PC-3 (cell line): Measurements from ENCODE around the gene SESN1.

Source experiments
- EZH2 ChIP-seq: fragments of 300-600 bp; sonication (generic); IDR thresholded peaks from one replicate; pipeline ENCODE4 v1.6.1; 2017; ENCODE audit warnings: antibody characterized with exemption, mild to moderate bottlenecking, low read length; ENCODE audit not compliant: unreplicated experiment
- EZH2phosphoT487 ChIP-seq: fragments of 300-600 bp; sonication (generic); IDR thresholded peaks from 2 replicates; pipeline ENCODE4 v1.6.1; 2018; ENCODE audit warnings: mild to moderate bottlenecking, antibody characterized with exemption, low read length, borderline replicate concordance
- TF ChIP-seq, protein P1 (sequence below): fragments of 300-600 bp; sonication (generic); conservative IDR thresholded peaks from 2 replicates; pipeline ENCODE4 v1.5.1; 2017; ENCODE audit warnings: antibody characterized with exemption, low read depth, mild to moderate bottlenecking, low read length

DNA sequence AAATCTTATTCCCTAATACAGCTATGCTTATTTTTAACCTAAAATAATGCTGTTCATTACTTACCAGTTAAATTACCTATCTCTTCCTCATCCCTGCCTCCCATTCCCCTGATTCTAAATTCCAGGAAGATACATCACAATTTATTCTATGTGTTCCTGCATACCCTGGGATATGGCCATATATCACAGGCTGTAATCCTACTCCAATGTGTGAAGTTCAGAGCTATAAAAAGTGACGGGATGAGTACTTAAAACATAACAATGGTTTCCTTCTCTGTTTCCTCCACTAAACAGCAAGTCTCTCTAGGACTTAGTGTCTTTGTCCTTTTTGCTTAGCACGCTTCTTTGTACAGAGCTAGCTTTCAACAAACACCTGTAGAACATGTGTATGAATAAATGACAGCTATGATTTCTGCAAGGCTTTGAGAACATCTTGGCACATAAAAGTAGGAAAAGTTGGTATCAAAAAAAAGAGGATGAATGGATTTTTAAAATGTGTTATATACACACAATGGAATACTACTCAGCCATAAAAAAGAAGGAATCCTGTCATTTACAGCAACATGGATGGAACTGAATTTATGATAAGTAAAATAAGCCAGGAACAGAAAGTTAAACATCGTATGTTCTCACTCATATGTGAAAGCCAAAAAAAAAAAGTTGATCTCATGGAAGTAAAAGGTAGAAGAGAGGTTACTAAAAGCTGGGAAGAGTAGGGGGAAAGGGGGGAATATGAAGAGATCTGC lies 45.8 kb downstream of the SESN1 start:
- TF ChIP-seq EZH2 (no peak), EZH2phosphoT487 (no peak)
- TF ChIP-seq, protein P1, sequence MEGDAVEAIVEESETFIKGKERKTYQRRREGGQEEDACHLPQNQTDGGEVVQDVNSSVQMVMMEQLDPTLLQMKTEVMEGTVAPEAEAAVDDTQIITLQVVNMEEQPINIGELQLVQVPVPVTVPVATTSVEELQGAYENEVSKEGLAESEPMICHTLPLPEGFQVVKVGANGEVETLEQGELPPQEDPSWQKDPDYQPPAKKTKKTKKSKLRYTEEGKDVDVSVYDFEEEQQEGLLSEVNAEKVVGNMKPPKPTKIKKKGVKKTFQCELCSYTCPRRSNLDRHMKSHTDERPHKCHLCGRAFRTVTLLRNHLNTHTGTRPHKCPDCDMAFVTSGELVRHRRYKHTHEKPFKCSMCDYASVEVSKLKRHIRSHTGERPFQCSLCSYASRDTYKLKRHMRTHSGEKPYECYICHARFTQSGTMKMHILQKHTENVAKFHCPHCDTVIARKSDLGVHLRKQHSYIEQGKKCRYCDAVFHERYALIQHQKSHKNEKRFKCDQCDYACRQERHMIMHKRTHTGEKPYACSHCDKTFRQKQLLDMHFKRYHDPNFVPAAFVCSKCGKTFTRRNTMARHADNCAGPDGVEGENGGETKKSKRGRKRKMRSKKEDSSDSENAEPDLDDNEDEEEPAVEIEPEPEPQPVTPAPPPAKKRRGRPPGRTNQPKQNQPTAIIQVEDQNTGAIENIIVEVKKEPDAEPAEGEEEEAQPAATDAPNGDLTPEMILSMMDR = no peak
